Stimulated activated CD4-positive, alpha-beta T cell treated with anti-CD3 and anti-CD28 coated beads, TNF-alpha, amount 100 ng/mL, for 4 hours (primary cell): Measurements from ENCODE around the gene ATP6V0E1.

Experiments used
- DNase-seq, 3 experiments: peaks; one replicate each; pipeline ENCODE4 v3.0.0-alpha.2; 2020; ENCODE audit warnings: low read depth in 3 of 3

ATP6V0E1 gene

DNA sequence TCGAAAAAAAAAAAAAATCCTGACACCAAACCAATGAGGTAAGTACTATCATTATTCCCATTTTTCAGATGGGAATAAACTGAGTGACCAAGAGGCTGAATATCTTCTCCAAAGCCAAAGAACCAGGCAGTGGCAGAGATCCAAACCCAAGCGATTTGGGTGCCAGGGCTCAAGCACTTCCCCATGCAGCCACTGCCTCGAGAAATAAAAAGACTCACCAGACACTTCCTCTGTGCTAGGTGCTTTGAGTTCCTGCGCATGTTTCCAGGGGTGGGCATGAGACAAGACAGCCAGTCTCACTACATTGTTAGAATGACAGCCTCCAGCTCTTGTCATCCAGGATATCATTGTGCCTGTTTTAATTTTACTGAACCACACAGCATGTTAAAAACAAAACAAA is 26.6 kb upstream of the ATP6V0E1 start:
- DNase-seq = no peak

- no peak for DNase-seq
Measured at GRCh38 chr5:172957458-172957857, 26.1 kb upstream of the ATP6V0E1 start.

- DNase-seq = peak; percentile 35 to 48 (median 44)
Measured at GRCh38 chr5:172958331-172959046, 25.1 kb upstream of the ATP6V0E1 start.

GRCh38 chr5:172959824-172960799 is 23.5 kb upstream of the ATP6V0E1 start:
- no peak for DNase-seq

GRCh38 chr5:172969921-172970320 is 13.7 kb upstream of the ATP6V0E1 start:
- no peak for DNase-seq

DNA sequence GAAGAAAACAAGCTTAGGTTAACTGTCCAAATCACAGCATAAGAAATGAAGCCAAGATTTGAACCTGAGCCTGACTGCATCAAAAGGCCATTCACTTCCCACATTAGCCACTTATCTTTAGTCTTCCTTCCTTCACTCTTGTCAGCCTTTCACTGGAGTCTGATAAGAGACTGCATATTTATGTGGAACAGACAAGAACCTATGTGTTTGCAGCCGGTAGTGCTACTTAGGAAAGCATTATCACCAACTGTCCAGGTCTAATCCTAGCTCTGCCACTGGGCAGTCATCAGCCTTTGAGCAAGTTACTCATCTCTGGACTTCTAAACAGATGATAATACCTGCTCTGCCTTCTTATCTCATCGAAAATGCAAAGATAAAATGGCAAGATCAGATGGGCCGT is 12.1 kb upstream of the ATP6V0E1 start:
- DNase-seq = no peak

DNA sequence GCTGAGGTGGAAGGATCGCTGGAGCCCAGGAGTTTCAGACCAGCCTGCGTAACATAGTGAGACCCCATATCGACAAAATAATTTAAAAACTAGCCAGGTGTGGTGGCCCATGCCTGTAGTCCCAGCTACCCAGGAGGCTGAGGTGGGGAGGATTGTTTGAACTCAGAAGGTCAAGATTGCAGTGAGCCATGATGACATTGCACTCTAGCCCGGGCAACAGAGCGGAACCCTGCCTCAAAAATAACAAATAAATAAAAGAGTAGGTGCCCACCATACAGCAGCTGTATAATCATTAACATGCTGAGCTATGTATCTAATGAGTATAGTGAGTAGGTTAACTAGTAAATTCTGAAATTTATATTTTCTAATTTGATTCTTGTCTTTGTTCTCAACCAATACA is 11.0 kb upstream of the ATP6V0E1 start:
- DNase-seq = no peak

DNA sequence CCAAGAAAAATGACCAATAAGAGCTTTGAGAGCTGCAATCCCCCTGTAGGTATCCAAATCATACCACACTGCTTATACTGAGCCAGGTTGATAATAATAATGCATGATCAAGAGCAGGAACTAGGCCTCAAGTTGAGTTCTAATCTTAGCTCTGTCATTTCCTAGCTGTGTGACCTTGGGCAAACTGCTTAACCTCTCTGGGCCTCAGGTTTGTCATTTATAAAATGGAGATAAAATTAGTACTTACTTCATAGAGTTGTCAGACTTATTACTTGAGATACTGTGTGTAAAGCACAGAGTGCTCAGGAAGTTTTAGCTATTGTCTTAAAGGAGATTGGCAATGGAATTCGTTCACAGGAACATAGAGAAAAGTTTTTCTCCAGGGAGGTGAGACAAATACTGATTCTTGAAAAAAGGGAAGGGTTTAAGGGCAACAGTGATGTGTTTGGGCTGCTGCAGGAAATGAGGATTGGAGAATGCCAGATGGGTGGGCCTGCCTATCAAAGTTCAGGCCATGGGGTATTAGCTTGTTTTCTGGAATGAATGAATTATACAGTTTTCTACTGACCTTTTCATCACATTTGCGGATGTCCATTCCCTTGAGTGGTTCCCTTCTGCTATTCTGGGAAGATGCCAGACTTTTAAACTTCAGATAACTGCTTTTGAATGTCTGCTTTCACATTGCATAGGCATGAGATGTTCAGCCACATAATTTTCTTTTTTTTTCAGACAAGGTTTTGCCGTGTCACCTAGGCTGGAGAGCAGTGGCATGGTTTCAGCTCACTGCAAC is 10.2 kb upstream of the ATP6V0E1 start:
- no peak for DNase-seq

GRCh38 chr5:172973931-172974330 is 9.6 kb upstream of the ATP6V0E1 start:
- DNase-seq = no peak

DNA sequence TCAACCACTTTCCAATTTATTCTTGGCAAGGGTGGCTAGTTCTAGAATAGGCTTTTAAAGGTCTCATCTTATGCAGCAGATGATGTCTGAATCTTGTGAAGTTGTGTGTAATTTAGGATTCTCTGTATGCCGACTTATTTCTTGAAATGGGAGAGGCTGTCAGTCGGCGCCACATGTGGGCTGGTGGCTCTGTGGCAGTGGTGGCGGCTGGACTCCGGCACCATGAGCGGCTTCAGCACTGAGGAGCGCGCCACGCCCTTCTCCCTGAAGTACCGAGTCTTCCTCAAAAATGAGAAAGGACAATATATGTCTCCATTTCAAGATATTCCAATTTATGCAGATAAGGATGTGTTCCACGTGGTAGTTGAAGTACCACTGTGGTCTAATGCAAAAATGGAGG is 8.3 kb upstream of the ATP6V0E1 start:
- no peak for DNase-seq

DNA sequence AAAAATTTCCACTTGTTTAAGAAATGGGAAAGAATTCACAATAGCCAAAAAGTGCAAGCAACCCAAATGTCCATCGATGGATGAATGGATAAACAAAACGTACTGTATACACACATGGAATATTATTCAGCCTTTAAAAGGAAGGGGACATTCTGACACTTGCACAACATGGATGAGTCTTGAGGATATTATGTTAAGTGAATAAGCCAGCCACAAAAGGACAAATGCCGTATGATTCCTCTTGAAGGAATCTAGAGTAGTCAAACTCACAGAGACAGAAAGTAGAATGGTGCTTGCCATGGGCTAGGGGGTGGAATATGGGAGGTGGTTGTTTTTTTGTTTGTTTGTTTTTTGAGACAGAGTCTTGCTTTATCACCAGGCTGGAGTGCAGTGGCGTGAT is 3.8 kb upstream of the ATP6V0E1 start:
- DNase-seq = no peak

DNA sequence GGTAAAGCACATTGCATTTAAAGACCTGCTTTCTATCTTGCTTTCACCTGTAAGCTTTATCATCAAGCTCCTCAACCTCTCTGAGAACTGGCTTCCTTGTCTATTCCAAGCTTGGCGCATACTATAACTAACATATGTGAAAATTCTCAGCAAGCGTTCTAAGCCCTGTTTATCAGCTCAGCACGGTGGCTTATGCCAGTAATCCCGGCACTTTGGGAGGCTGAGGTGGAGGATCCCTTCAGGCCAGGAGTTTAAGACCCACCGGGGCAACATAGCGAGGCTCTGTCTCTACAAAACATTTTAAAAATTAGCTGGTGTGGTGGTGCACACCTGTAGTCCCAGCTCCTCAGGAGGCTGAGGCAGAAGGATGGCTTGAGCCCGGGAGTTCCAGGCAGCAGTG is 1.6 kb upstream of the ATP6V0E1 start:
- DNase-seq = no peak

DNA sequence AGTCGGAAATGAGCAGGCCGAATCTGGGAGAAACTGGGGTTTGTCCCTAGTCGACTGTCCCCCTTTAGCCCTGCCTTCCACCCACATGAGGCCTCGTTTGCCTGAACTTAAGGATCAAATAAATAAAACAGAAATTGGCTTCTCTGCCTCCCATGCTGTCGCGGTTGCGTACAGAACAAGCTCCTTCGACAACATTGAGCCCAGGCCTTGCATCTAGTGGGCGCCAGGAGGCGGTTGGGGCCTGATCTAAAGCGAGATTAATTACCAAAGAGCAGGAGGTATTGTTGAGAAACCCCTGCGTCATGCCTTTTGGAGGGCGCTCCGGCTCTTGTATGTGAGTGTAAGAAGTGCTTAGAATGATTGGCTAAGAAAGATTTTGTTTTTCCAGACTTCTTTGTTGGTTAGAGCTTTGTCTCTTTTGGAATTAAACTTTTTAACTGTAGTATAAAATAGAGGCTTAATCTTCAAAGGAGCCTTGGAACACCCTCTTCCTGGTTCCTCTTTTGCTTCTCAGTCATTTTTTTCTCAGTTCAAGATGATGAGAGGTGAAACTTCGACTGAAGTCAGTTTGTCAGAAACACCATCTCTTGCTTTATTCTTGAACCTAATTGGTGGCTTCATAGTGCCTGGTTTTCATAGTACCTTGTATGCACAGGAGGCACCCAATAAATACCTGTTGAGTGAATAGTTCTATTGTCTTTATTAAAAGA is 828 bp downstream of the ATP6V0E1 start:
- DNase-seq = peak; percentile 43 to 59 (median 58)

GRCh38 chr5:172985596-172985995 is 2.0 kb downstream of the ATP6V0E1 start:
- DNase-seq = no peak

GRCh38 chr5:172988276-172988675 is 4.7 kb downstream of the ATP6V0E1 start:
- DNase-seq = no peak

DNA sequence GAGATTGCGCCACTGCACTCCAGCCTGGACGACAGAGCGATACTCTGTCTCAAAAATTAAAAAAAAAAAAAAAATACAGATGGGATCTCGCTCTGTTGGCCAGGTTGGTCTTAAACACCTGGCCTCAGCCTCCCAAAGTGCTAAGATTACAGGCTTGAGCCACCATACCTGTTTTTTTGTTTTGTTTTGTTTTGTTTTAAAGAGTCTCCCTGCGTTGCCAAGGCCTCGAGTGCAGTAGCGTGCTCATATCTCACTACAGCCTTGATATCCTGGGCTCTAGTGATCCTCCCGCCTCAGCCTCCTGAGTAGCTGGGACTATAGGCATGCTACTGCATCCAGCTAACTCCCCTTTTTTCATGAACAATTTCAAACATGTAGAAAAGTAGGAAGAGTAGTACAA is 7.2 kb downstream of the ATP6V0E1 start:
- DNase-seq = no peak

GRCh38 chr5:172994405-172994804 is 10.8 kb downstream of the ATP6V0E1 start:
- no peak for DNase-seq

DNA sequence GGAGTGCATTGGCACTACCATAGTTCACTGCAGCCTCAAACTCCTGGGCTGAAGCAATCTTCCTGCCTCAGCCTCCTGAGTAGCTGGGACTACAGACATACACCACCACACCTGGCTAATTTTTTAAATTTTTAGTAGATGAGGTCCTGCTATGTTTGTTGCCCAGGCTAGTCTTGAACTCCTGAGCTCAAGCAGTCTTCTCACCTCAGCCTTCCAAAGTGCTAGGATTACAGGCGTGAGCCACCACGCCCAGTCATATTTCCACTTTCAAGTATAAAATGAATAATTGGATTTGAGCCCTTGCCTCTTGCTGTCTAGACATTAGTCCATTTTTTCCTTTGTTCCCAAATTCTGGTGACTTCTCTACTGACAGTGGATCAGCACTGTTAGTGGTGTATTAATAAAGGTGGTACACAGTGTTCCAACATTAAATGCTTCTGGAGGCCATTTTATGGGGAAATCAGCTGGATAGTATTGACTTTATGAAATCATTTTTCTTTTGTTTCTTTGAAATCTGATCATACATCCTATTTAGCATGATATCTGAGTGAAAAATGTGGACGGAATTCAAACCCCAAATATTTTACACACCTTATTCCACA is 15.9 kb downstream of the ATP6V0E1 start:
- no peak for DNase-seq

DNA sequence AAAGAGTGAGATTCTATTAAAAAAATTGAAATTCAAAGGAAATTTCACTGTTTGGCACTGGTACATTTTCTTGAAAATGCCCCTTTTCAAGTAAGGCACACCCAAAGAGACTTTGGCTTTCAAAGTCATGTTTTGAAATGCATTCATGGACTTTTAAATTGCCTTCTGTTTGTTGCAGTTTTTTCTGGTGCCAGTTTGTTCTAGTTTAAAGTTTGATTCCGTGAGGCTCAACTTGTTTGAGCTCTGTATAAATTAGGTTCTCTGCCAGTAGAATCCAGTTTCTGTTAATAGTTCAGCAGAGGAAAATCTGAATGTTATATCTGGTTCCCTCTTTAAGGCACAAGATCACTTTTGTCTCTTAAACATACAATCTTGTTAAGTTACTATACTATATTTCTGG is 16.4 kb downstream of the ATP6V0E1 start:
- no peak for DNase-seq

GRCh38 chr5:173001229-173001841 is 17.8 kb downstream of the ATP6V0E1 start:
- no peak for DNase-seq

GRCh38 chr5:173003360-173003759 is 19.8 kb downstream of the ATP6V0E1 start:
- no peak for DNase-seq
